Natural killer cell treated with Interleukin-12 subunit alpha and Interleukin-12 subunit beta and Interleukin-15 and Interleukin-18, amount 100 ng/mL, for 72 hours (primary cell): ENCODE data around the gene NPB. TPM values are rescaled to one million over a fixed set of nuclear protein-coding genes. Genes with fewer than 3 reads are reported as not detected.
A peak's percentile ranks its signal among the peaks of the same experiment; 100 is the strongest.

Experiments
- ATAC-seq, 2 donors: fragments of 150-1000 bp; cut with Tn5 transposase in 1 of 2; sonication (Bioruptor Pico), chemical (Tn5 transposase) in 1 of 2; 2 replicates each; pipeline ENCODE4 v1.10.0; 2021
- DNase-seq: peaks from one replicate; pipeline ENCODE4 v3.0.0; 2022; ENCODE audit warnings: low spot score
- H3K27ac Mint-ChIP-seq, 2 donors: 1 replicate in 1 of 2; 2 replicates in 1 of 2; pipeline ENCODE4 v1.8.0; 2022; ENCODE audit warnings: mixed read lengths in 2 of 2, mild to moderate bottlenecking in 1 of 2, moderate library complexity in 1 of 2
- H3K27me3 Mint-ChIP-seq, 2 donors: 1 replicate in 1 of 2; 2 replicates in 1 of 2; pipeline ENCODE4 v1.8.0; 2022; ENCODE audit warnings: mixed read lengths in 2 of 2
- H3K36me3 Mint-ChIP-seq: one replicate; pipeline ENCODE4 v1.8.0; 2022; ENCODE audit warnings: mixed read lengths
- H3K4me1 Mint-ChIP-seq, 2 donors: 1 replicate in 1 of 2; 2 replicates in 1 of 2; pipeline ENCODE4 v1.8.0; 2022; ENCODE audit warnings: low read depth in 2 of 2, mixed read lengths in 2 of 2, mild to moderate bottlenecking in 1 of 2
- H3K4me3 Mint-ChIP-seq: one replicate; pipeline ENCODE4 v1.8.0; 2022; ENCODE audit warnings: mixed read lengths
- H3K9me3 Mint-ChIP-seq: 2 replicates; pipeline ENCODE4 v1.8.0; 2022; ENCODE audit warnings: mixed read lengths
- total RNA-seq, 2 donors: library from RNA; stranded (reverse); gene quantifications; one replicate each; pipeline ENCODE4 v1.2.3, GENCODE V29; 2022

Gene NPB
- total RNA-seq, 2 donors from 2014 or later, result 0.17 to 0.50 TPM

DNA sequence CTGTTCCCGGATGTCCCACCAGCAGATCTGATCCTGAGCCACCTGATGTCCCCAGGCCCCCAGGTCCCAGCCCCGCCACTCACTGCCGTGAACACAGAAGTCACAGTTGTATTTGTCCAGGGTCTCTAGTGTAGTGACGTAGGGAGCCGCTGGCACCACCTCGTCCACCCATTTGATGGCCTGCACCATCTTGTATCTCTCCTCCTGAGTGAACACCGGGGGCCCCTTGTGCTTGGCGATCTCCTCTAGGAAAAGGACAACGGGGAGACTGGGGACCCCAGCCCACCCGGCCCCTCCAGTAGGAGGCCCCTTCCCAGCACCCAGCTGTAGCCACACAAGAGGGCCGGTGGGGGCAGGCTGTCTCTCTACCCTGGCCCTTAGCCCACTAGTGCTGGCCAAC, 6.8 kb downstream of the NPB start:
- H3K9me3 Mint-ChIP-seq, result no peaks in the 10 kb centered on the region
- no peak overlapping the region for H3K4me3 Mint-ChIP-seq
- DNase-seq (peak; percentile 52), ATAC-seq (no peak)
- no peaks in the 10 kb centered on the region for H3K27me3 Mint-ChIP-seq
- H3K4me1 Mint-ChIP-seq, result peaks cover 0 to 5% of the 10 kb centered on the region in 2 donors
- peaks cover 6% of the 10 kb centered on the region for H3K36me3 Mint-ChIP-seq
- H3K27ac Mint-ChIP-seq, result no peak overlapping the region

DNA sequence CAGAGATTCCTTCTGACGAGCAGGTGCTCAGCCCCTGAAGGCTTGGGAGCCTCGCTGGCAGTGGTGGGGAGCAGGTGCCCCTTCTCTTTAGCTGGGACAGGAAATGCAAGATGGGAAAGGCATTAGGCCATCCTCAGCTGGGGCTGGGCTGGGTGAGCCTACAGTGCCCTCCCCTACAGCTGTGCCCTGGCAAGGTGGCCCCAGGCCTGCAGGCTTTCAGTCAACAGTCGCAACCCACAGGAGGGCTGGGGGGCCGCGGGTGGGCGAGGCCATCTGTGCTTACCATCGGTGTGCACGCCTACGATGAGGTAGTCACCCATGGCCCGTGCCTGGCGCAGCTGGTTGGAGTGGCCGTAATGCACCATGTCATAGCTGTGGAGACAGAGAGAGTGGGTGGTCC, 7.2 kb downstream of the NPB start:
- H3K4me1 Mint-ChIP-seq, result peaks cover 0 to 5% of the 10 kb centered on the region in 2 donors
- peaks cover 6% of the 10 kb centered on the region for H3K36me3 Mint-ChIP-seq
- no peaks in the 10 kb centered on the region for H3K9me3 Mint-ChIP-seq
- no peaks in the 10 kb centered on the region for H3K27me3 Mint-ChIP-seq
- H3K27ac Mint-ChIP-seq, result no peak overlapping the region
- peak; percentile 54 for DNase-seq
- no peak overlapping the region for H3K4me3 Mint-ChIP-seq
- no peak for ATAC-seq

DNA sequence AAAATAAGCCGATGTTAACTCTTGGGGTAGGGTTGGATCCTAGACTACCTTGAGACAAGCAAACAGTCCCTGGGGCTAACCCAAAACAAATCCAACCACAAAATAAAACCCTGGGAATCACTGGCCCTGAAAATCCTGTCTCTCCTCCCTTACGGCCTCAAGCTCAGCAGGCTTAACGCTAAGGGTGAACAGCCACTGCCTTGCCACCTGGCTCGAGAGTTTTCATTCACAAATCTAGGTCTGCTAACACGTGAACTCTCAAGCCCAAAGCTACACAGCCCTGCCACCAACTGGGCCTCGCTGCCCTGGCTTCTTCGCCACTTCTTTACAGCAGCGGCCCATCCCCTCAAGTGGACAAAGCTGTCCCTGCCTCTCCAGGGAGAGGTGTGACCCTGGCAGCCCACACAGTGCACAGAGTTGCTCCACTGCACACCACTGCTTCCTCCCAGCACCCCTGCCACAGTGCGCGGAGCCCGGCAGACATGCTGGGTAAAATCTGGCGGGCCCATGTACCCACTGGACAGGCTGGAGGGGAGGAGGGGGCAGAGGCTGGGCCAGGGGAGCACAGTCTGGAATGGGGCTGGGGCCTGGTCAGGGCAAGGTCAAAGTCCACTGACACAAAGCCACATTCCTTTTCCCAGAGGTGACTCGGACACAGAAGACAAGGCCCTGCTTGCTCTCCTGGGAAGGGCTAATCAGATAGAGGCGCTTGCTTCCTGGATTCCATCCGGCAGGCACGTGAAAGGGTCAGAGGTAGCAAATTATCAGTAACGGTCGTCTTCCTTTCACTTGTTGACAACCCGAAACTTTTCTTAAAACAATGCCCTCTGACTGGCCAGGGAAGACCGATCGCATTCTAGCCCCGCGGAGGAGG, 8.2 kb downstream of the NPB start:
- Mint-ChIP-seq H3K27me3 (no peaks in the 10 kb centered on the region), H3K36me3 (peaks cover 6% of the 10 kb centered on the region), H3K27ac (no peak overlapping the region), H3K4me1 (peaks cover 0 to 5% of the 10 kb centered on the region in 2 donors), H3K4me3 (peak overlapping the region; percentile 84), H3K9me3 (no peaks in the 10 kb centered on the region)
- DNase-seq (peak; percentile 53), ATAC-seq (no peak)

DNA sequence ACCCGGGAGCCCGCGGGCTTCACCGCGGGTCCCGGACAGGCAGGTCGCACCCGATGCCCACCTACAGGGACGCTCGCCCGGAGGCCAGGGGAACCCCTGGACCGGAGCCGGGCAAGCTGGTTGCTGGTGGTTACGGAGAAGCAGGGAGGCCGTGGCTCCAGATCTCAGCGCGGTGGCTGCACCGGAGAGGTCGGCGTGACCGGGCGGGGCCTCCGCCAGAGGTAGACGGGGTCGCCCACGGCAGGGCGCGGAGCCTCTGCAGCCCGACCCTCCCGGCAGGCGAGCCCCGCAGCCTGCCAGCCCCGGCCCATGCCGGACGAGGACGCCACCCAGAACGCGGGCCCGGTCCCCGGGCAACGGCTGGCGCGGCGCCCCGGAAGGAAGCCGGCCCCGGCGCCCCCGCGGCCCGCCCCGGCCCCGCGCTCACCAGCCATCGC, 8.8 kb downstream of the NPB start:
- Mint-ChIP-seq H3K36me3 (peaks cover 6% of the 10 kb centered on the region), H3K9me3 (no peaks in the 10 kb centered on the region), H3K4me1 (peaks cover 4 to 5% of the 10 kb centered on the region in 2 donors), H3K27me3 (no peaks in the 10 kb centered on the region), H3K4me3 (peak overlapping the region; percentile 84), H3K27ac (no peak overlapping the region)
- peak; percentile 64 for DNase-seq
- ATAC-seq, result peak in 1 of 2 donors; percentile 64

DNA sequence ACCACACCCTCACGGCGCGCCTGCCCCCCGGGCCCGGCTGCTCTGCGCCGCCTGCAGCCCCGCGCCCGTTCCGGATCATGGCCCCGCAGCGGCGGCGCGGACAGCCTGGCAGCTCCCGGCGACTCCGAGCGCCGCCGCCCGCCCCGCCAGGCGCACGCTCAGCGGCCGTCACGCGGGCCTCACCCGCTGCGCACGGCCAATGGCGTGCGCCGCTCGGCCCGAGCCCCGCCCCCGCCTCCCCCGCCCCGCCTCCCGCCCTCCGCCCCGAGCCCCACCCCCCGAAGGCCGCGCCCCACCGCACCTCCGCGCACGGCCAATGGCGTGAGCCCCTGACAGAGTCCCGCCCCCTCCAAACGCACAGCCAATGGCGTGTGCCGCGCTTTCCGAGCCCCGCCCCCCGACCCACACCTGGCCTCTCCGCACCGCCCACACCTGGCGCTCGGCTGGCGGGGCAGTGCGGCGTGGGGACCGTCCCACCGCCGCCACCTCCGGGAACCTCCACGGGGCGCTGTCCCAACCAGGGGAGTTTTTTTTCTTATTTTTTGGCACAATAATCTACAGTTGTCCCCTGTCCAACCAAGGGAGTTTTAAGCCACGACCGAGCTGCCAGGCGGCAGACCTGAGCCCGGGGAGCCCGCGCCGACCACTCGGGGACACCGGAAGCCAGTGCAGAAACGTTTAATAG, 9.4 kb downstream of the NPB start, which contains the start of gene PCYT2:
PCYT2 (minus strand) TSS at position 123 of the 685 bp plus-strand sequence; CDS start at position 79, 44 bp downstream.
- no peaks in the 10 kb centered on the region for H3K27me3 Mint-ChIP-seq
- peak within 1 kb of the TSS; percentile 84 for H3K4me3 Mint-ChIP-seq
- no peaks in the 10 kb centered on the region for H3K9me3 Mint-ChIP-seq
- H3K36me3 Mint-ChIP-seq, result peaks cover 6% of the 10 kb centered on the region
- no peak within 1 kb of the TSS for H3K27ac Mint-ChIP-seq
- peak; percentile 92 for DNase-seq
- peak; percentile 94 to 95 for ATAC-seq
- H3K4me1 Mint-ChIP-seq, result peaks cover 8 to 9% of the 10 kb centered on the region in 2 donors

DNA sequence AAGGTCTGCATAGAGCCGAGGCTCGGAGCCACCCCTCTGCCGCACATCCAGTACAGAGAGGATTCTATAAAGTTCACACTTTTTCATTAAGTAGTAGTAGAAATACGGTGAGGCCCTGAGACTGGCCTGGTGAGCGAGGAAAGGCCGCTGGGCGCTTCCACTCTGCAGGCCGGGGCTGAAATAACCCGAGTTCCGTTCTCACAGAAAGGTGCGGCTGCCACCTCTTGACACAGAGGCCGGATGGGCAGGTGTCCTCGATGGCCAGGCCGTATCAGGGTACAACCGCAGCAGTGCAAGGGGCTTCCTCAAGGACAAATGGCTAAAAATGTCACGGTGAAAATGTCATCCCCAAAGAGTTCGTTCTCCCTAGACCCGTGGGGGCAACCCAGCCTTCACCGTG, 9.9 kb downstream of the NPB start:
- ATAC-seq, result no peak
- Mint-ChIP-seq H3K4me1 (peaks cover 12 to 14% of the 10 kb centered on the region in 2 donors), H3K9me3 (no peaks in the 10 kb centered on the region), H3K27me3 (no peaks in the 10 kb centered on the region), H3K27ac (no peak overlapping the region), H3K4me3 (peak overlapping the region; percentile 68), H3K36me3 (peaks cover 6% of the 10 kb centered on the region)
- DNase-seq, result peak; percentile 47

DNA sequence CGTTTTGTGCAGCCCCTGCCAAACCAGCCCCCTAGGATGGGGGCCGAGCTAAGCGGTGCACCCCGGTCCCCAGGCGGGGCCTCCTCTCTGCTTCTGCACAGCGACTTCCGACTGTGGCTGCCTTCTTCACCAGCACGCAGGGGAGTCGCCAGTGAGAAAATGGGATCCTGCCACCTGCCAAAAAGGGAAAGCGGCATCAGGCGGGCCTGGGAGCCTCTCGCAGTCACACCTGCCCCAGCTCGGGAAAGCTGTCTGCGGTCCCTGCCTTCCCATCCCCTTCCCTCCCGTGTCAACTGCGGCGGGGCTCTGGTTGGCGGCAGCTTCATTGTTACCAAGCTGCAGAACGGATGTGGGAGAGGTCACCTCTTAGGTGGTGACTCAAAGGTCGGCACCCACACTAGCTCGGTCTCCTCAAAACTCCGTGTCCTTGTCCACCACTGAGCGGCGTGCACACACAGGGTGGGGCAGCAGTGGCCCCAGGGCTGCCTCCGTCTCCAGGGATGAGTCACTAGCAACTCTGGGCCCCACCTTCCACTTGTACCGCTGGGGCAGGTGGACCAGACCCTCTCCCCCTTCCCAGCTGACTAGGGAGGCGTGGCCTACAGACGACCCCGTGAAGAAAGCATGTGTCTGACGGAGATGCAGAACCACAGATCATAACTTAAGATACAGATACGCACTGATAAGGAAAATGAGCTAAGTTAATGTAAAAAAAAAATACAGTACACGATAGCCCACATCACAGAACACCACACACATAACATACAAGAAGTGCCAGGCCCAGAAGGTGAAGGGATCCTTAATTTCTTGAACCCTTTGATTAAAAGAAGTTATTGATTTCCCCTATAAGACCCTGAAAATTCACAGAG, 10.6 kb downstream of the NPB start:
- H3K9me3 Mint-ChIP-seq, result no peaks in the 10 kb centered on the region
- H3K4me3 Mint-ChIP-seq, result peak overlapping the region; percentile 41

DNA sequence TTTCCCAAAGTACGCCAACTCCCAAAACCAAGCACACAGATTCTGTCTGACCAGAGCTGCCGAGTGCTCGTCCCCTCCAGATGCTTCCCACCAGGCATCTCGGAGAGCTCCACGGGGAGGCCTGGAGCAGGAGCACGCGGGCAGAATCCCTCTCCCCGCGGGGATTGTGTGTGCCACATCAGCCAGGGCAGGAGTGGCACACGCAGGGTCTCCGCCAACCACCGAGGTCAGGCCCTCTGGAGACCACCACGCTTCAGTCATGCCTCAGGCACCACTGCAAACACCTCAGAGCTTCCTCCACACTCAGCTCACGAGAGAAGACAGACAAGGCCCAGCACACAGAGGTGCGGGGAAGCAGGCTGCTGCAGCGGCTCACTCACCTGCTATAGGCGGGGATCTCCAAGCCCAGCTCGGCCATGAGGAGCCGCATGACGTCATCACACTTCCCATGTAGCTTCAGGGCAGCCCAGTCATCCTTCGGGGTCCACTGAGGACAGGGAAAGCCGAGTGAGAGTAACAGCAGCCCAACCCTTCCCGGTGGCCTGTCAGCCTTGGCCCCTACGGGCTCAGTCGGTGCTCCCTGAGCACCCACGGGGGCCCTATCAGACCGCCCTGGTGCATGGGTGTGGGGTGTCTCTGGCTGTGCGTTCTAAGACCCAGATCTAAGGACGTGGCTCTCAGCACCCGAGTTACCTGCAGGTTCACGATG, 11.5 kb downstream of the NPB start:
- Mint-ChIP-seq H3K36me3 (peaks cover 6% of the 10 kb centered on the region), H3K27me3 (no peaks in the 10 kb centered on the region), H3K9me3 (no peaks in the 10 kb centered on the region), H3K27ac (peak overlapping the region in 1 of 2 donors; percentile 37), H3K4me3 (peak overlapping the region; percentile 41), H3K4me1 (peaks cover 17 to 21% of the 10 kb centered on the region in 2 donors)
- DNase-seq (peak; percentile 56), ATAC-seq (no peak)

More for the DNA sequence above, 10.6 kb downstream of the NPB start:
- Mint-ChIP-seq H3K36me3 (peaks cover 6% of the 10 kb centered on the region), H3K4me1 (peaks cover 17 to 18% of the 10 kb centered on the region in 2 donors), H3K27me3 (no peaks in the 10 kb centered on the region), H3K27ac (peak overlapping the region in 1 of 2 donors; percentile 37)
- ATAC-seq, result no peak
- peak; percentile 59 for DNase-seq

DNA sequence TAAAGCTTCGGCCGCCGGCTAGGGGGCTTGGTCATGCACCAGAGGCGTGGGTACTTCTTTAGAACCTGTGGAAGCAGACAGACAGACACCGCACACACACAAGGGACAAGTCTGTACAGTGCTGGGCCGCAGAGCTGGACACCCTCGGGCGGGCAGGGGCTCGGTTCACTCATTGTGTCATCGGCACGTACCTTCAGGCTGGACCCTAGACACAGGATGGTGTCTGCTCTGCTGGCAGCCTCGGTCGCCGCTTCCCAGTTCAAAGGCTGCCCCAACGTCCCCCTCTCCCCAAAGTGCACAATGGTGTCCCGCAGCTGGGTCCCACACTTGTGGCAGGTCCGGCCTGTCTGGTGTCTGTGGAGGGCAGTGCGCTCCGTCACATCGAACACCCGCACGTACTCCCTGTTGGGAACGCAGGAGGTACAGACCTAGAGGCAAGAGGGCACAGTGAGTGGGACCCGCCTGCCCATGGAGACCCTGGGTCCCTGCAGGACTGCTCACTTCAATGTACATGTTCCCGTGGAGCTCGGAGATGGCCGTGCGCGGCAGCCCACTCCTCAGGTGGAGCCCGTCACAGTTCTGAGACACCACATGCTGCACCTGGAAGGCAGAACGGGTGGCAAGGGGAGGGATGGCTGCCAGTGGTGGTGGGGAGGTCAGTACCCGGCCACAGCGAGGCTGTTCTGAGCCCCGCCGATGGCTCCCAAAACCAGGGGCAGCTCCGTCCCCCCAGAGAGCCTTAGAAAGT, 12.2 kb downstream of the NPB start:
- H3K27me3 Mint-ChIP-seq, result no peaks in the 10 kb centered on the region
- ATAC-seq, result no peak
- no peak overlapping the region for H3K27ac Mint-ChIP-seq
- no peak overlapping the region for H3K4me3 Mint-ChIP-seq
- peaks cover 6% of the 10 kb centered on the region for H3K36me3 Mint-ChIP-seq
- H3K4me1 Mint-ChIP-seq, result peaks cover 17 to 26% of the 10 kb centered on the region in 2 donors
- H3K9me3 Mint-ChIP-seq, result no peaks in the 10 kb centered on the region
- DNase-seq, result peak; percentile 52

DNA sequence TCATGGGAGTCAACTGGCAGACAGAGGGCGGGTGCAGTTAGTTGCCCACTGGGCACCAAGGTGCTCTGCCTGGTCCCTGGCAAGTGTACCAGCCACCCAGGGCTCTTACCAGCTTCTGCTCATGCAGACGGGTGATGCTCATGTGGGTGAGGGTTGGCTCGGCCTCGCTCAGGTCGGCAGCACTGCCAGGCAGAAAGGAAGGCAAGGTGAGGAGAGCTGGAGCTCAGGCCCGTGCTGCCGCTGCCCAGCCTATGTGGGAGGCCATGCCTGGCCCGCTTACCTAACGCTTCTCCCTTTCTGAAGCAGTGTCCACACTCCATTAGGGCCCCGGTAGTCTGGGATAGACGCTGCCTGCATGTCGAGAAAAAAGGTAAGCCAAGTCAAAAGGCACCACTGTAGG, 13.3 kb downstream of the NPB start:
- Mint-ChIP-seq H3K36me3 (peaks cover 6% of the 10 kb centered on the region), H3K27me3 (no peaks in the 10 kb centered on the region), H3K9me3 (no peaks in the 10 kb centered on the region), H3K27ac (no peak overlapping the region), H3K4me3 (peak overlapping the region; percentile 15), H3K4me1 (peaks cover 17 to 29% of the 10 kb centered on the region in 2 donors)
- ATAC-seq, result no peak
- peak; percentile 57 for DNase-seq

DNA sequence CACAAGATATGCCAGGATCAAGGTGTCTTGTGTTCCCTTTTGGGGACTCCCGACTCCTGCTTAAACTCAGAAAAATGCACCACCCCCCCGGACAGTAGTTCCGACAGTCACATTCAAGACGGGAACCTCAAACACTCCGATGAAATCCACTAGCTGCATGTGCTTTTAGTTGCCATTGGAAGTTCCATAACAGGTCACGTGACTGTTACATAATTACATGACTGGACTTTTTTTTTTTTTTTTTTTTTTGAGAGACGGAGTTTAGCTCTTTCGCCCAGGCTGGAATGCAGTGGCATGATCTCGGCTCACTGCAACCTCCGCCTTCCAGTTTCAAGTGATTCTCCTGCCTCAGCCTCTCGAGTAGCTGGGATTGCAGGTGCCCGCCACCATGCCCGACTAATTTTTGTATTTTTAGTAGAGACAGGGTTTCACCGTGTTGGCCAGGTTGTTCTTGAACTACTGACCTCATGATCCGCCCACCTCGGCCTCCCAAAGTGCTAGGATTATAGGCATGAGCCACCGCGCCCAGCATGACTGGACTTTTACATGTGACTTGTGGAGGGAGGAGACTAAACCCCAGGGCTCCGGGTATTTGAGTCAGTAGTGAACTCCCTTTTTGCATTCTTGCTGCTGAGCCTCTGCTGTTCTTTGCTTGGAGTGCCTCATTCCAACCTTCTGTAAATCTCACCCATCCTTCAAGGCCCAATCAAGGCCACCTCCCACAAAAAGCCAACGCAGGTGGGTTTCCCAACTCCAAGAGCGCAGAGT, 14.4 kb downstream of the NPB start:
- Mint-ChIP-seq H3K4me1 (peaks cover 17 to 29% of the 10 kb centered on the region in 2 donors), H3K27me3 (no peaks in the 10 kb centered on the region), H3K4me3 (peak overlapping the region; percentile 92), H3K27ac (peak overlapping the region; percentile 51 to 72), H3K36me3 (peaks cover 6% of the 10 kb centered on the region), H3K9me3 (no peaks in the 10 kb centered on the region)
- DNase-seq (no peak), ATAC-seq (no peak)
